ENCODE measurements around the gene TRAPPC2L.

GRCh38 chr16:88880226-88881006 lies 23.5 kb downstream of the TRAPPC2L start:
- TF ChIP-seq CTCF (conservative IDR thresholded peaks at IDR 0.05; ENCODE audit: low read length) (no peak), EZH2phosphoT487 (IDR thresholded peaks at IDR 0.05; ENCODE audit: borderline replicate concordance, low read depth, low read length) (no peak)
